ENCODE data around the gene TTLL5.

The TTLL5 gene

DNA sequence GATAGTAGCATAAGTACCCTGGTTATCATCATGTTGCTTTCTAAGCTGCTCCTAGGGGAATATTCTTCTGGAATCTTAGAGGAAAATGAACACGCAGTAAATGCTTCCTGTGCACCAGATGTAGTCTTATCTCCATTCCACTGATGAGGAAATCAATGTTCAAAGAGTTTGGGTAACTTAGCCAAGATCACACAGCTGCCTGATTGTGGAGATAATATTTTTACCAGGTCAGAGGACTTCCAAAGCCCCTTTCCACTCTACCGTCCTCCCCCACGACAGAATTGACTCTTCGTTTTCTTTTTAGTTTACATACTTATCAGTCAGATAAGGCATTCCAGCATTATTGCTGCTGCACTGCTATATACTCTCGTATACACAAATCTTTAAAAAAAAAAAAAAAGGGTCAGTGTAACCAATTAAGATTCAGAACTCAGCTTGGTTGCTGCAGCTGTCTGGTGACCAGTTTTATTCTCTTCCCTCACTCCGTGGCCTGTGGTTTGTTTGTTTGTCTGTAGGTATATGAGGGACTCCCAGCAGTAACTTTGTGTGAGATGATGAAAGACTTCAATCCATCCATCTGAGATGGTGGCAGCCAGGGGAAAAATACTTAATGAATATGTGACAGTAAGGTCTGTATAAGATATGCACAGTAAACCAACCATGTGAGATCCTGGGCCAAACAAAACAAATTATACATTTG, 210.3 kb downstream of the TTLL5 start:
- no peak for DNase-seq (ENCODE audit: low read depth)

DNA sequence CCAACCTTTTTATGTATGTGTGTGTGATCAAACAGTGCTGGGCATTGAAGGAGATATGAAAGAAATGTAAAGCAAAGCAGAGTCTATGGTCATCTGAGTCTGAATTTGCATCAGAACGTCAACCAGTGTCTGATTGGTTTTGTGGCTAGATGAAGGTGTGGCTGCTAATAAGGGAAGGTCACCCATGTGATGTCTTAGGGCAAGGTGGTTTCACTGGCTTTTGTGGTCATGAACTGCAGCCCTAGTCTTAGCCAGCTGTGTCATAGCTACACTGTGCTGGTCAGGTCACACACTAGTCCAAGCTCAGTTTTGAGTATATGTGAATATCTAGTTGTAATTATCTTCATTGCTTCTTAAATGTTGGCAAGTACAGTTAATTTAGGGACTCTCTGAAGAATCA, 214.9 kb downstream of the TTLL5 start:
- DNase-seq (ENCODE audit: low read depth) = no peak

DNA sequence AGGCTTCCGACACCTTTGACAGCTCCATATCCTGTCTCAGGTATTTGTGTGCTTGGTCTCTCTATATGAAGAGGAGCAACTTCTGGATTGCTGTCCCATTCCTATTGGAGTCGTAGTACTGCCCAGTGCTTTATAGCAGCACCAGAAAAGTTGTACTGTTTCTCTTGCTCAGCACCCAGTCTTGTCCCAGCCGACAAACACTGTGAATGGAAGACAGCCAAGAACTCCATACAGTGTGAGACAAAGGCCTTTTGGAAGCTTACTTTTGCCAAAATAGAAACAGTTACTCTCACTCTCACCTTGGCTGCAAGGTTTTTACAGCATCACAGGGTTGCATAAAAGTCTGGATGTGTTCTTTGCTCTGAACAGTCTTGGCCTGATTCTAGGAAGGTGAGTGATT, 215.5 kb downstream of the TTLL5 start:
- DNase-seq (ENCODE audit: low read depth) = no peak

DNA sequence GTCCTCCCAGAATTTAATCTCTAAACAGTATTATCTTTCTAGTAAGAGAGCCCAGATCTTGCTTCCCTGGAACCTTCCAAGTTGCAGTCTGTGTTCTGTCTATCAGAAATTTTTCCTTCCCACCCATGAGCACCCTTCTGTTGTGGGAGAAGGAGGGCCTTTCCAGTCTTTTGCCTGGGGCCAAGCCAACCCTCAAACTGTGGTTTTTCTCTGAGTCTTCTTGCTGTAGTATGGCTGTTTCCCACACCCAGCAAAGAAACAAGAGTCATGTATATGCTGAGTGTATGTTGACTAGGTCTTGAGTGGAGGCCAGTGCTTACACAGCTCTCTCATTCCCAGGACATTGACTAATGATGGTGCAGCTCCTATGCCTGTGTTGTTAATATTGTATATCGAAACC, 216.2 kb downstream of the TTLL5 start:
- DNase-seq (ENCODE audit: low read depth) = peak; percentile 95

DNA sequence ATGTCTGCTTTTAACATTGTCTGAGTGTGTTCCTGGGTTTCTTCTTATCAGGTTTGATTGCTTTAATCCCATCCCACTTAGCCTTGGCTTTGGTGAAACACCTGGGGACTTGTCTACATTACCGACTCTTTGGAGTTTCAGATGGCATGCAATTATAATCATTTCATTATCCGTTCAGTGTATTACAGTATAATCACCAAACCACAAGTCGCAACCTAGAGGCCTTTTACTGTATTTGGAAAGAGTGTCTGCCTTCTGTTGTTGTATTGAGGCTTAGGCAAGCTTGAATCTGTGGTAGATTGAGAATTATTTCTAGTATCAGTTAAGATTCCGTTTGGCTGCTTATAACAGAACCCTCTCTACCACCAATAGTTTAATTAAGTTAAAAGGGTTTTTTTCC, 216.8 kb downstream of the TTLL5 start:
- DNase-seq (ENCODE audit: low read depth) = no peak

DNA sequence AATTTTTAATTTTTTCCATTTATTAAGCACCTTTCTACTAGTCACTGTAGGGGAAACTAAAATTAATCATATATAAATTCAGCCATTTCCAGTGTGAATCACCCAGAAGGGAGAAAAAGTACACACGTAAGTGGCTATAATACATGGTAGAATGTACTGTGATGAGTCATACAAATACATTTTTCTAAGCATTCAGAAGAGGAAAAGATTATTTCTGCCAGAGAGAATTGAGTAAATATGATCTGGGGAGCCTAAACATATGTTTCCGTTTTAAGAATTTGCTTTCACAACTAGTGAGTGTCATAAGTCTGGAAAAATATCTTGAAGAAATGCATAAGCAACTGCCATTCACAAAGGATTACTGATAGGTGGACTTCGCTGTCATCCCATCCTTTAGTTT, 218.0 kb downstream of the TTLL5 start:
- DNase-seq (ENCODE audit: low read depth) = peak; percentile 64

DNA sequence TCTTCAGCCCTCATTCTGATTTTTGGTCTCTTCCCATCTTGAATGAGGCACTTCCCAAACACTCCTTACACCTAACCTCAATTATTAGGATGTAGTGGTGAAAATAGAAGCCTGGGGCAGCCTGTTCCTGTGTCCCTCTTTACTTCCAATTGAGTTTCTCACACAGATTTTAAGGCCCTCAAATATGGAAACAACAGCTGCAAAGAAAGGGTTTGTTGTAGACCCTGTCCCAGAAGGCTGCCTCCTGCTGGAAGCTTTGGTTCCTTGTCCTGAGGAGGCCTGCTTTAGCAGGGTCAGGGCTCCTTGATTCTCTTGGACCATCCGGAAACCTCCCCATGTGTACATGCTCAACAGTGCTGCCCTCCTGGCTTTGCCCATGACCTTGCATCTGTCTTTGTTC, 219.5 kb downstream of the TTLL5 start:
- DNase-seq (ENCODE audit: low read depth) = no peak

DNA sequence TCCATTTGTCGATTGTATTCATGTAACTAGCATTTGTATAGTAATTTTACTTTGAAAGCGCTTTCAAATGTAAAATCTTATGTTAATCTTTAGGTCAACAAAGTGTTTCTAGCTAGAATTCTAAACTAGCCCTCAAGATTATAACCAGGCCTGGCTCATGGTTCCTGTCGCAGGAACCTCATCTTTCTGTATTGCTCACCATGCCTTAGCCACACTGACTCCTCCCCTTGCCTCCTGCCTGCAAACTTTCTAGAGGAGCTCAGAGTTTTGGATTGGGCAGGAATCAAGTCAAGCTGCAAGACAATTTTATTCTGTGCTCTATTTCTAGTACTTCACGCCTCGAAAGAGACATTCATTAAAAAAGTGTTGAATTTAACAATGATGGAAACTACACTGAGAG, 220.9 kb downstream of the TTLL5 start:
- no peak for DNase-seq (ENCODE audit: low read depth)

DNA sequence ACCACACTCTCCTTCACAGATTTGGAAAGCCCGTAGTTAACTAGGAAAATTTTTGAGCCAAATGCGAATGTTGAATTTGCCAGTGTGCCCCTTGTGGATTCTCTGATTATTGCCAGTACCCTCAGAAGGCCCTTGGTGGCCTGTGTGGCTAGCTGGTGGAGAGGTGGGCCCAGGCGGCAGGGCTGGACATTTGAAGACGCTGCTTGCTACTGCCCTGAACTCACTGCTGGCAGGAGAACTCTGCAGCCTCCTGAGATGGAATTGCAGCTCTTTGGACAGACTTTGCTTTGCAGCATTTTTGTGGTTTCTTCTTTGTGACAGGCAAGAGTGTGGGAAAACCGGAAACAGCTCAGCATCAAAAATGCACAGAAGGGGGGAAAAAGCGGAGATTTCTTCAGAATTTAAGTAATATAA, 223.2 kb downstream of the TTLL5 start:
- DNase-seq (ENCODE audit: low read depth) = peak; percentile 73

DNA sequence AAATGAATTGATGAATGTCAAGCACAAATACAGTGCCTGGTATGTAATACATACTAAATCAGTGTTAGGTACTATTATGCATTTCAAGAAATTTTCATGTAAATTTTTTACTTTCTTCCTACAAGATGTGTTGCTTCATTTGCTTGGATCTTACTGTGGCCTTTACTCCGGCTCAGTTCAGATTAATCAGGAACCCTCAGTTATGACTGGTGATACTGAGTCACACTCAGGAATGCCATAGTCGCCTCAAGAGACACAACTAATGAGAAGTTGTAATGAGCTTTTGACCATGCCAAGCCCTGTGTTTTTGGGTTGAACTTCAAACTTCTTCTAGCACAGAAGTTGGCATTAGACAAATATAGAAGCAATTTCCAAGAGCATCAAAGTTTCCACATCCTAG, 224.8 kb downstream of the TTLL5 start:
- DNase-seq (ENCODE audit: low read depth) = peak; percentile 83

DNA sequence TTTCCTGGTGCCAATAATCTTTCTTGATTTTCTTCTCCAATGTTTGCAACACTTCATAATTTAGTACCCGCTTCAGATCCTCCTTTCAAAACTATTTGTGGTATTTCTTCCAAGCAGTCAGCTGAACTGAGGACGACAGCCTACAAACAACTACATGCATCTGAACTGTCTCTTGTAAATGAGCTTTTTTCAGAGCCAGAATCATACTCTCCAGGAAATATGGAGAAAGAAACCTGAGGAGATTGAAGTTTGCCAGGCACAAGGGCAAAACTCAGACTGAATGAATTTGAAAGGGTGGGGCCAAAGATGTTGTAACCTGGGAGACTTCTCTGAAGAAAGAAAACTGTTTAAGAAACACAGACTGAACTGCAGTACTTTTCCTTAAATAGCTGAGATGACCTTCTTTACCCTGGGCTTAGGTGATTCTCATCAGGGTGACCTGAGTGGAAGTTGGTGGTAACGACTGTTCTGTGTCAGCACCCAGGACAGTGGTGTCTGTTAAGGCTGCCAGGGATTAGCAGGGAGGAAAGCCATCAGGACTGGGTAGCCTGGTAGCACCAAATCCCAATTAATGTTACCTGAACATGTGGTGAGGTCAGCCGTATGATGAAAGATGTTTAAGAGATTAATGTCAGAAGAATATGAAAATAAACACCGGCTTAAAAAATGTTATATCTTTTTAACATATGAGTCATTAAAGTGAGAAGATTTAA, 225.7 kb downstream of the TTLL5 start:
- DNase-seq (ENCODE audit: low read depth) = no peak

DNA sequence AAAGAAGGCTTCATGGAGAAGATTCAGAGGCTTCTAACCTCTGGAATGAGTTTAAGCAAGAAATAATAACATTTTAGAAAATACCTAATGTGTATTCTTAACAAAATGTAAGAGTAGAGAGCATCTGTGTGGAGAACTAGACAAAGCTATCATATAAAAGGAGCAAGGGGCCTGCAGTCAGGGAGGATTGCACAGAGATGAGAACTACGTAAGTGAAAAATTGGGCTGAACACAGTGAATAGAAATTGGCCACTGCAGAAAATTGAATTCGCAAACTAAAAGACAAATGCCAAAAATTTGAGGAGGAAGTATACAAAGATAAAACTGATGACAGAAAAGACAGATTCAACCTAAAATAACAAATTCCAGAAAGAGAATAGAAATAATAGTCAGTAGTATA, 227.9 kb downstream of the TTLL5 start:
- no peak for DNase-seq (ENCODE audit: low read depth)

DNA sequence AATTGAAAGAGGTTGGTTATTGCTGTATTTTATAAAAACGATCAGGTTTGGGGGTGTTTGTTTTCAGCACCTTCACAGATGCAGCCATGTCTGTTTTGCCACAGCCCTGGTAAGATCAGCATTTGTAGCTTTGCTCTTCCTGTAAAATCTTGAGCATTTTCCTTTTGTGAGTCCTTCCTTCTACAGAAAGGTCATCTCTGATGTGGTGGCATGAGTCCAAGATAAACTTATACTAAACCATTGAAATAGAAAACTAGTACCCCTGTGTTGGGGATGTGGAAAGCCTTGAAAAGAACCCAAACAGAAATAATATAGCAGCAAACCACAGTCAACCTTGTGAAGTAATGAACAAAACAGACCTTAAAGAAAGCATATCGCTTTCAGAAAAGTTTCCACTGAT, 235.3 kb downstream of the TTLL5 start:
- no peak for DNase-seq (ENCODE audit: low read depth)

DNA sequence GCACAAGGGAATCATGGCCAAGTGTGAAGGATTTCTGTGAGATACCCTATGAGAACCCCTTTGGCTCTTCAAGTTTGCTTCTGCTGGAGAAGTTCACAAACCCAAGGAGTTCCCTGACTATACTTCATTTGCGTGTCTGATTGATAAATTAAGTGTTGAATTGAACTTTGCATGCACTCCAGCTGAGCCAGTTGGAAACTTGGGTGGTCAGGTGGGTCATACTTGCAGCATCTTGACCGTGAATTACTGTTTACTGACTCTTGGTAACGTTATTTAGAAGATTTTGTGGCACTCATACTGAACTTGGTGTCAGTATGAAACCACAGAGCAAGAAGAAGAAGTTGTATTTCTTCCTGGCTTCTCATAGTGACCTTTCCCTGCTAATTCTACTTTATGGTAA, 243.3 kb downstream of the TTLL5 start:
- DNase-seq (ENCODE audit: low read depth) = no peak

DNA sequence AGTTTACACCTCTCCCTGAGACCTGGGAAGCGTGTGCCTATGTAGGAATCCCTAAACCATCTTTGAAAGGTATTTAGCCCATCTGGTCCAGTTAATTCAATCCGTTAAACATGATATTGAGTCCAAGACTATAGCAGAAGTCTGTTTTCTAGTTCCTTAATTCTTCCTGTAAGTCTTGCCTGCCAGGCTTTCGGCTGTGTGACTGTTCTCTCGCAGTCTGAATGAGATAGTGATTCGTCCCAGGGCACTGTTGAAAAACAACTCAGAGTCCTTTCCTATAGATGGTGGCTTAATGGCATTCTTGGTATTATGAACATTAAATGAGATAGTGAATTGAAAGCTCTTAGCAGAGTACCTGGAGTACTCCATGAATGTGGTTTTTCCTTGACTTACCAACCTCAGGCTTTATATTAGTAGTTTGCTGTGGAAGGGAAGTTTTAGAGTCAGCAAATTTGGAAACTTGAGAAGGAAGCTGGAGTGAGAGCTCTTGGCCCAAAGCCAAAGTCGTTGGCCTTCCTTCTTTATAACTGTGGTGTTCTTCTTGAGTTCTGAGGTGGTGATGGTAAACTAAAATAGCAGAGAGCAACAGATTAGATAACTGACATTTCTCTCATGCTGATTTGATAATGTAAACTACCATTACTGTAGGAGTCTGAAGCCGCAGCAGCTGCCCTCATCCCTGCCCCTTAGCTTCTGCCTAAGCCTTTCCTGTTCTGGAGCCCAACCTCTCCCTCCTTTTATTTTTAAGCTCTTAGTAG, 244.3 kb downstream of the TTLL5 start:
- DNase-seq (ENCODE audit: low read depth) = no peak

DNA sequence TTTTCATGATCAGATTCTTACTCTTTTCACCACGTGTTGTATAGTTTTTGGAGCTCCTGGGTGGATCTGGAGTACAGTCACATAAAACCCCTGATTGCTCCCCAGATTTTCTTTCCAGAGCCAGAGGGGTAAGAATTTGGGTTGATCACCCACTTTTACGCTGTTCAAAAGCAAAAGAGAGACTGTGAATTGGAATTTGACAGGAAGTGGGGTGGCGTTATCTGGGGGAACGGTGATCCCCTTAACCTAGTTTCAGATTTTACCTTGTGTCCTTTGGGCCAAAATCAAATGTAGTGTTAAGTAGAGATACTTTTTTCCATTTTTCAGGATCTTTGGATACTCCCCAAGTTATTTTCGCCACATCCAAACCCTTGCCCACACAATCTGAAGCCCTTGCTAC, 245.2 kb downstream of the TTLL5 start:
- DNase-seq (ENCODE audit: low read depth) = no peak

DNA sequence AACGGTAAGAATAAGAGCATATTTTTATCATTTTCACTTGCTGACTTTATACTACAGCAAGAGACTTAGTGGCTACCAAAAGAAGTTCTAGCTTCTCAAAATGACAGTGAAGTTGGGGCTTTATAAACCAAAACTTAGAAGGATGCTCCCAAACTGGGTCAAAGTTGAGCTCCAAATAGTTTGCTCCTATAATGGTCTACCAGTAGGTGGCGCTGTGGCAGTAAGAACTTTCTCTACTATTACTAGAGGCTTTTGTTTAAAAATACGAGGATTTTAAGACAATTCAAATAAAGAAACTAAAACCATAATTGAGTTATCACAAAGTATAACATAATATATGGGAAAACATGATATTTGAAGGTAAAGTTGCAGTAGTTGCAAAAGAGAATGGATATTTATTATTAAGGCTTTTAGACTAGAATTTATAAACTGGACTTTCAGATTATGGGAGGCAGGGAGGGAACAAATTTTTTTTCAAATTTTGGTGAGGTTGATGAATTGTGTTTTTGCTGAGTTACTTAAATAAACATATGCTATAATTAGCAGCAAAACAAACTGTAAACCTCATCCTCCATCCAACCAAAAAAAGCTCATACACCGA, 245.7 kb downstream of the TTLL5 start:
- peak; percentile 46 for DNase-seq (ENCODE audit: low read depth)

DNA sequence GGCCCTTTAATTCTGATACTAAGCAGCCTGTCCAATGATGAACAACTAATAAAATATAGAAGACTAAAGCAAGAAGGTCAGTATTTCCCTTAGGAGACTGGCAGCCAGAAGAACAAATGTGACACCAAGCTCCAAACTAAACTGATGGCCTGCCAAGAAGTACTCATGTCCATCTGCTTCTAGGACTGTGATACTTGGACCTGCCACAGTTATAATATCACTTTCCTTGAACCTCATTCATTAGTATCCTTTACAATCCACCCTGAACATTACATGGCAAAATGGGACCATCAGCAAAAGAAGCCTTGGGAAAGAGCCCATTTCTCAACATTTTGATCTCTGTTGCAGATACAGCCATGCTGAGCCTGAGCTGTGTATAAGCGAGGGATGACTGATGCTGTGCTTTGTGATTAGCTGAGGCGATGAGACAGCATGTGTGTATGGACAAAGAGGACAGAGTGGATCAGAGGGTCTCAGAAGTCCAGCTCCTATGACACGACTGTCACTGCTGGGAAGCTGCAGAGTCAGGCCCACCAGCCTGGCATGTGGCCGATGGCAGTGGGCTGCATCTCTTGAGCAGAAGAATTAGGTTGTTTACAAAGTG, 246.8 kb downstream of the TTLL5 start:
- DNase-seq (ENCODE audit: low read depth) = no peak

DNA sequence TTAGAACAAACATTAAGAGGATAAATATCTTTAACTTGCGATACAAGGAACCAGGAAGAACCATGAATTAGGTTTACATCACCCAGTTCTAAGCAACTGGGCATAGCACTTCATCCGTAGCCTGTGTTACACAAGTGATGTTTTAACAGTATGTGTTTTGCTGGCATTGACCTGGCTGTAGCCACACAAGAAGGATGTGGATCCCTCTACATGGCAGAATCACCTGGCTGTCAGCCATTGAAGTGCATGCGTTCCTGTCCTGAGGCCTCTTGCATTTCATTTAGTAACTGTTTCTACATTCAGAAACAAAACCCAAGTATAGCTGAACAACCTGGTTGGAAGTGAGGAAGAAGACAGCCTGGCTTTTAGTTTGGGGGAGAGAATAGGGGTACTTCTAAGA, 248.6 kb downstream of the TTLL5 start:
- DNase-seq (ENCODE audit: low read depth) = no peak

DNA sequence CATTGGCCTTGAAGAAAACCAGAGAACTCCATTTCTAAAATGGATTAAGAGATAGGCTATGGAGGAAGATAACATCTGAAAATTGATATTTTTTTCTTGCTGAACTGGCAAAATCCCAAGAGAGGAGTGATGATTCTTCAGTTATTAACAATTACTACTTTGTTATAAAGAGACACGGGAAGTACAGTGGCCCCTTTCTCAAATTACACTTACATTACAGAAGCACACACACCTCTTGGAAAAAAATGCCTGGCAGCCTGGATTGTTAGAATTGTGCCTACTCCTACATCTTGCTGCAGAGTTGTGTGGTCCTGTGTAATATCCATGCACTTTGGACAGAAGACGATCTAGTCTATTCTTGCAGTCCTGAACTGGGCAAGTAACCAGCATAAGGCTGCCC, 249.0 kb downstream of the TTLL5 start:
- no peak for DNase-seq (ENCODE audit: low read depth)

DNA sequence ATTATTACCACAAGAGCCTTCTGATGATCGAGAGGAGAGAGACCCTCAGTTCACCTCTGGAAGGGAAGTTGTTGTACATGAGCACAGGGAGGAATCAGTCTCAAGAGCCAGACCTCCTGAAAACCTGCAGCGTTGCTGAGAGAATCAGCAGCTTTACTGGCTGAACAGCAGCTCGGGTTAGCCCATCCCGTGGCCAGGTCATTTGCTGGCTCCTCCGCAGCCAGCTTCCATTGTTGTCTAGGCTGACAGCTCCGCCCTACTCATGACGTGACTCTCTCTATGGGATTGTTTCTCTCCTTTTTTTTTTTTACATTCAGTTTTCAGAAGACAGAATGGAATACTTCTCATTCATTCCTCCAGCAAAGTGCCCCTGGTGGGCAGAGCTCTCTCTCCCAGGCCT, 250.8 kb downstream of the TTLL5 start:
- DNase-seq (ENCODE audit: low read depth) = no peak

DNA sequence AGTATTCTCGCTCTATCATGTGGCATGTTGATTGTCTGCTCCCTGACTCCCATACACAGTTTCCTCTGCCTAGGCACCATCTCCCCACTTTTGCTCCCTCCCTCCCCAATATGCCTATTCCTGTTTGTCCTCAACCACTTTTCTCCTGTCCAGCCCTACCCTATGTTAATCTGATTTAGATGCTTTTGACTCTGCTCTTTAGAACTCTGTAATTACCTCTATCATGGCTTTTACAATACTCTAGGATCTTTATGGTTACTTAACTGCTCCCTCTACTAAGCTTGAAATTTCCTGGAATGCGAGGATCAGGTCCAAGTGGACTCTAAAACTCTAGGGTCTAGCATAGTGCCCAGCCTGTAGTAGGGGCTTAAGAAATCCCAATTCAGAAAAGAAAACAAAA, 252.1 kb downstream of the TTLL5 start:
- no peak for DNase-seq (ENCODE audit: low read depth)

Data from stromal cell of bone marrow (primary cell).